HEK293 (cell line): ENCODE data around the gene CALHM2.

Experiments used
- GLI2 ChIP-seq: fragments of 450-650 bp; formaldehyde crosslinking; IDR thresholded peaks from 2 replicates; pipeline ENCODE4; 2017; ENCODE audit warnings: missing biosample characterization, missing genetic modification characterization, low read depth, borderline replicate concordance
- GLIS1 ChIP-seq: fragments of 450-650 bp; formaldehyde crosslinking; IDR thresholded peaks from 2 replicates; pipeline ENCODE4 v1.5.1; 2016; ENCODE audit warnings: missing biosample characterization, missing genetic modification characterization
- PRDM1 ChIP-seq: fragments of 450-650 bp; formaldehyde crosslinking; IDR thresholded peaks from 2 replicates; pipeline ENCODE4; 2016; ENCODE audit warnings: missing biosample characterization, missing genetic modification characterization
- ZBTB8A ChIP-seq: fragments of 450-650 bp; formaldehyde crosslinking; IDR thresholded peaks from 2 replicates; pipeline ENCODE4 v1.5.1; 2016; ENCODE audit warnings: missing biosample characterization, missing genetic modification characterization
- ZNF202 ChIP-seq: fragments of 450-650 bp; formaldehyde crosslinking; IDR thresholded peaks from 2 replicates; pipeline ENCODE4 v1.5.1; 2016; ENCODE audit warnings: missing biosample characterization, missing genetic modification characterization, borderline replicate concordance
- ZNF274 ChIP-seq, 2 experiments: fragments of 200-500 bp in 1 of 2; fragments of 450-650 bp in 1 of 2; sonication (Bioruptor generic) in 1 of 2; formaldehyde crosslinking in 1 of 2; IDR thresholded peaks; 2 replicates each; pipeline versions ENCODE4 v1.5.1 to v1.6.1; 2014 to 2016; ENCODE audit warnings: borderline replicate concordance in 1 of 2, inconsistent platforms in 1 of 2, low read length in 1 of 2, missing biosample characterization in 1 of 2, missing genetic modification characterization in 1 of 2
- ZNF548 ChIP-seq: fragments of 450-650 bp; formaldehyde crosslinking; IDR thresholded peaks from 2 replicates; pipeline ENCODE4 v1.5.1; 2016; ENCODE audit warnings: missing biosample characterization, missing genetic modification characterization
- ZNF664 ChIP-seq: fragments of 450-650 bp; formaldehyde crosslinking; IDR thresholded peaks from 2 replicates; pipeline ENCODE4 v1.5.1; 2016; ENCODE audit warnings: missing biosample characterization, missing genetic modification characterization
- ZSCAN23 ChIP-seq: fragments of 450-650 bp; formaldehyde crosslinking; IDR thresholded peaks from 2 replicates; pipeline ENCODE4 v1.5.1; 2016; ENCODE audit warnings: missing biosample characterization, missing genetic modification characterization
- TF ChIP-seq, protein P1 (sequence below): fragments of 450-650 bp; formaldehyde crosslinking; IDR thresholded peaks from 2 replicates; pipeline ENCODE4 v1.5.1; 2016; ENCODE audit warnings: missing biosample characterization, missing genetic modification characterization
- TF ChIP-seq, protein P2 (sequence below): fragments of 450-650 bp; formaldehyde crosslinking; IDR thresholded peaks from 2 replicates; pipeline ENCODE4 v1.5.1; 2016; ENCODE audit warnings: missing biosample characterization, missing genetic modification characterization
- TF ChIP-seq, protein P3 (sequence below): fragments of 450-650 bp; formaldehyde crosslinking; IDR thresholded peaks from 2 replicates; pipeline ENCODE4 v1.5.1; 2016; ENCODE audit warnings: missing biosample characterization, missing genetic modification characterization, low read depth

DNA sequence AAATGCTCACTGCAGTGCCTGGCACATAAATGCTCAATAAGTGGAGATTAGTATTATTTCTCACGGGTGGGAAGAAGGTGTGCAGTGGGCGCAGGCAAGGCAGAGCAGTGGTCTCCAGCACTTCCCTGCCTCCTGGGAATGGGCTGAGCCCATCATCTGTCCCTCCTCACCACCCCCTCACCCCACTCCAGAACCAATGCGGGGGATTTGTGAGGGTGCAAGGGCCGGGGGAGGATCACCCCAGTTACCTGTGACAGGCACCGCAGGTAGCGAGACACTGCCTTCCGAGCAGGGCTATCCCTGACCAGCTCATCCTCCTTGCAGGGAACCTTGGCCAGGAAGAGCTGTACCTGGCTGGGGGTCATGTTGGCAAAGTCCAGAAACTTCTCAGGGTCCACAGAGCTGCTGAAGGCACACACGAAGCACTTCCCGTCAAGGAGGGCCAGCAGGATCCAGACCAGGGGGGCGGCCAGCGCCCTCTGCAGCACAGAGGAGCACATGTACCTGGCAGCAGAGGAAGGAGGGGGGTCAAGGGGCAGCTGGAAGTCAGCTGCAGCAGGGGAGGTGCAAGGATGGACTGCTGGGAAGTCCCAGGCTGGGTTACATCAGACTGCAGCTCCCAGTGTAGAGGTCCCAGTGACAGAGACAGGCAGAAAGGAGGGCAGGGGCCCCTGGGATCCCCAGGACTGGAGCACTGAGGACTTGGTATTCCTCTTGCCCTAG lies 24.0 kb upstream of the CALHM2 start:
- TF ChIP-seq, protein P1, sequence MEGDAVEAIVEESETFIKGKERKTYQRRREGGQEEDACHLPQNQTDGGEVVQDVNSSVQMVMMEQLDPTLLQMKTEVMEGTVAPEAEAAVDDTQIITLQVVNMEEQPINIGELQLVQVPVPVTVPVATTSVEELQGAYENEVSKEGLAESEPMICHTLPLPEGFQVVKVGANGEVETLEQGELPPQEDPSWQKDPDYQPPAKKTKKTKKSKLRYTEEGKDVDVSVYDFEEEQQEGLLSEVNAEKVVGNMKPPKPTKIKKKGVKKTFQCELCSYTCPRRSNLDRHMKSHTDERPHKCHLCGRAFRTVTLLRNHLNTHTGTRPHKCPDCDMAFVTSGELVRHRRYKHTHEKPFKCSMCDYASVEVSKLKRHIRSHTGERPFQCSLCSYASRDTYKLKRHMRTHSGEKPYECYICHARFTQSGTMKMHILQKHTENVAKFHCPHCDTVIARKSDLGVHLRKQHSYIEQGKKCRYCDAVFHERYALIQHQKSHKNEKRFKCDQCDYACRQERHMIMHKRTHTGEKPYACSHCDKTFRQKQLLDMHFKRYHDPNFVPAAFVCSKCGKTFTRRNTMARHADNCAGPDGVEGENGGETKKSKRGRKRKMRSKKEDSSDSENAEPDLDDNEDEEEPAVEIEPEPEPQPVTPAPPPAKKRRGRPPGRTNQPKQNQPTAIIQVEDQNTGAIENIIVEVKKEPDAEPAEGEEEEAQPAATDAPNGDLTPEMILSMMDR (tag by site-specific recombination), result no peak
- TF ChIP-seq PRDM1, result no peak
- TF ChIP-seq ZSCAN23, result no peak
- TF ChIP-seq, protein P2, sequence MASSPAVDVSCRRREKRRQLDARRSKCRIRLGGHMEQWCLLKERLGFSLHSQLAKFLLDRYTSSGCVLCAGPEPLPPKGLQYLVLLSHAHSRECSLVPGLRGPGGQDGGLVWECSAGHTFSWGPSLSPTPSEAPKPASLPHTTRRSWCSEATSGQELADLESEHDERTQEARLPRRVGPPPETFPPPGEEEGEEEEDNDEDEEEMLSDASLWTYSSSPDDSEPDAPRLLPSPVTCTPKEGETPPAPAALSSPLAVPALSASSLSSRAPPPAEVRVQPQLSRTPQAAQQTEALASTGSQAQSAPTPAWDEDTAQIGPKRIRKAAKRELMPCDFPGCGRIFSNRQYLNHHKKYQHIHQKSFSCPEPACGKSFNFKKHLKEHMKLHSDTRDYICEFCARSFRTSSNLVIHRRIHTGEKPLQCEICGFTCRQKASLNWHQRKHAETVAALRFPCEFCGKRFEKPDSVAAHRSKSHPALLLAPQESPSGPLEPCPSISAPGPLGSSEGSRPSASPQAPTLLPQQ (tag by site-specific recombination), result no peak
- TF ChIP-seq ZNF548, result no peak
- TF ChIP-seq ZNF202 (tag by site-specific recombination), result no peak
- no peak for TF ChIP-seq GLIS1
- TF ChIP-seq ZBTB8A (tag by site-specific recombination), result no peak
- no peak for TF ChIP-seq ZNF664 (tag by site-specific recombination)
- TF ChIP-seq ZNF274 (IDR thresholded peaks at IDR 0.05; ENCODE audit: low read length), result no peak
- no peak for TF ChIP-seq ZNF274 (tag by site-specific recombination; IDR thresholded peaks at IDR 0.05; ENCODE audit: borderline replicate concordance)
- TF ChIP-seq GLI2, result no peak
- TF ChIP-seq, protein P3, sequence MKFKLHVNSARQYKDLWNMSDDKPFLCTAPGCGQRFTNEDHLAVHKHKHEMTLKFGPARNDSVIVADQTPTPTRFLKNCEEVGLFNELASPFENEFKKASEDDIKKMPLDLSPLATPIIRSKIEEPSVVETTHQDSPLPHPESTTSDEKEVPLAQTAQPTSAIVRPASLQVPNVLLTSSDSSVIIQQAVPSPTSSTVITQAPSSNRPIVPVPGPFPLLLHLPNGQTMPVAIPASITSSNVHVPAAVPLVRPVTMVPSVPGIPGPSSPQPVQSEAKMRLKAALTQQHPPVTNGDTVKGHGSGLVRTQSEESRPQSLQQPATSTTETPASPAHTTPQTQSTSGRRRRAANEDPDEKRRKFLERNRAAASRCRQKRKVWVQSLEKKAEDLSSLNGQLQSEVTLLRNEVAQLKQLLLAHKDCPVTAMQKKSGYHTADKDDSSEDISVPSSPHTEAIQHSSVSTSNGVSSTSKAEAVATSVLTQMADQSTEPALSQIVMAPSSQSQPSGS, result no peak
